Measurements from ENCODE around the gene CCDC51. TPM values are rescaled to one million over a fixed set of nuclear protein-coding genes. Genes with fewer than 3 reads are reported as not detected.
A peak's percentile ranks its signal among the peaks of the same experiment; 100 is the strongest.

CCDC51 gene
- polyA plus RNA-seq, 1 donor from 2014 or later, result 27.2 TPM

- Histone ChIP-seq H3K79me2 (replicated peaks; ENCODE audit: insufficient read depth, low read length) (peaks cover 74% of the 10 kb centered on the region), H3F3A (ENCODE audit: insufficient read depth, low read length, poor library complexity, severe bottlenecking) (no peaks in the 10 kb centered on the region), H3K4me2 (ENCODE audit: low read length) (peak overlapping the region; percentile 61), H3K9ac (ENCODE audit: low read length) (peak overlapping the region; percentile 20), H3K27me3 (ENCODE audit: insufficient read depth, low read depth, low read length) (no peaks in the 10 kb centered on the region), H3K36me3 (ENCODE audit: insufficient read depth, low read length) (no peaks in the 10 kb centered on the region), H3K4me3 (ENCODE audit: low read length) (peak overlapping the region; percentile 89), H3K9me3 (ENCODE audit: low read length) (no peaks in the 10 kb centered on the region), H3K27ac (ENCODE audit: low read length) (no peak overlapping the region), H3K9me2 (ENCODE audit: insufficient read depth, low read length) (no peaks in the 10 kb centered on the region), H4K20me1 (ENCODE audit: insufficient read depth) (no peaks in the 10 kb centered on the region), H2AFZ (ENCODE audit: low read depth, low read length) (no peak overlapping the region)
- TF ChIP-seq REST (IDR thresholded peaks at IDR 0.05; ENCODE audit: borderline replicate concordance) (no peak), CTCF (IDR thresholded peaks at IDR 0.05; ENCODE audit: poor library complexity, severe bottlenecking) (no peak), MXI1 (conservative IDR thresholded peaks at IDR 0.05; ENCODE audit: poor library complexity, severe bottlenecking) (no peak), SMC3 (conservative IDR thresholded peaks at IDR 0.05; ENCODE audit: poor library complexity) (no peak), EP300 (conservative IDR thresholded peaks at IDR 0.05; ENCODE audit: poor library complexity, severe bottlenecking) (no peak), EZH2 (IDR thresholded peaks at IDR 0.05; ENCODE audit: borderline replicate concordance, insufficient read depth, low read length, poor library complexity, severe bottlenecking) (no peak), RAD21 (conservative IDR thresholded peaks at IDR 0.05) (no peak)
Measured at GRCh38 chr3:48426401-48426909, 13.5 kb downstream of the CCDC51 start.

- H3K27me3 ChIP-seq (ENCODE audit: insufficient read depth, low read depth, low read length), result no peaks in the 10 kb centered on the region
- H3K9me3 ChIP-seq (ENCODE audit: low read length), result no peaks in the 10 kb centered on the region
- TF ChIP-seq EP300 (conservative IDR thresholded peaks at IDR 0.05; ENCODE audit: poor library complexity, severe bottlenecking), result no peak
- no peak for TF ChIP-seq REST (IDR thresholded peaks at IDR 0.05; ENCODE audit: borderline replicate concordance)
- TF ChIP-seq RAD21 (conservative IDR thresholded peaks at IDR 0.05), result no peak
- no peak for TF ChIP-seq SMC3 (conservative IDR thresholded peaks at IDR 0.05; ENCODE audit: poor library complexity)
- no peak for TF ChIP-seq POLR2AphosphoS5 (IDR thresholded peaks at IDR 0.05)
- TF ChIP-seq CTCF (IDR thresholded peaks at IDR 0.05; ENCODE audit: poor library complexity, severe bottlenecking), result no peak
- TF ChIP-seq TAF1 (IDR thresholded peaks at IDR 0.05; ENCODE audit: low read depth), result no peak
- TF ChIP-seq EZH2 (IDR thresholded peaks at IDR 0.05; ENCODE audit: borderline replicate concordance, insufficient read depth, low read length, poor library complexity, severe bottlenecking), result no peak
- H3K9me2 ChIP-seq (ENCODE audit: insufficient read depth, low read length), result no peaks in the 10 kb centered on the region
- H3K27ac ChIP-seq (ENCODE audit: low read length), result no peak overlapping the region
- H3K4me3 ChIP-seq (ENCODE audit: low read length), result peak overlapping the region; percentile 89
- no peak overlapping the region for H2AFZ ChIP-seq (ENCODE audit: low read depth, low read length)
- peaks cover 74% of the 10 kb centered on the region for H3K79me2 ChIP-seq (replicated peaks; ENCODE audit: insufficient read depth, low read length)
- H4K20me1 ChIP-seq (ENCODE audit: insufficient read depth), result peaks cover 3% of the 10 kb centered on the region
- H3K36me3 ChIP-seq (ENCODE audit: insufficient read depth, low read length), result no peaks in the 10 kb centered on the region
- no peak overlapping the region for H3K4me2 ChIP-seq (ENCODE audit: low read length)
- no peaks in the 10 kb centered on the region for H3F3A ChIP-seq (ENCODE audit: insufficient read depth, low read length, poor library complexity, severe bottlenecking)
- peak overlapping the region; percentile 20 for H3K9ac ChIP-seq (ENCODE audit: low read length)
Measured at GRCh38 chr3:48425281-48425812, 14.6 kb downstream of the CCDC51 start.
